GM23338 (cell line): ENCODE results near the gene ZBTB8B. TPM values are rescaled to one million over a fixed set of nuclear protein-coding genes. Genes with fewer than 3 reads are reported as not detected.

Experiments used
- ATAC-seq: fragments of 200-7000 bp; cut with Tn5 transposase; 3 replicates; pipeline ENCODE4 v1.9.1; 2020
- DNase-seq: peaks from one replicate; pipeline ENCODE4 v3.0.0-alpha.2; 2015; ENCODE audit warnings: low spot score
- H2AFZ ChIP-seq: fragments of 200-600 bp; sonication (generic); 2 replicates; pipeline ENCODE4 v1.8.0; 2016; ENCODE audit warnings: antibody characterized with exemption, mild to moderate bottlenecking, moderate library complexity
- H3F3A ChIP-seq: fragments of 200-600 bp; sonication (generic); replicated peaks from 2 replicates; pipeline ENCODE4 v1.8.0; 2017; ENCODE audit warnings: antibody characterized with exemption, mixed run types, low read depth
- H3K27ac ChIP-seq: fragments of 200-600 bp; sonication (generic); 2 replicates; pipeline ENCODE4 v1.6.1; 2016; ENCODE audit warnings: low read depth
- H3K27me3 ChIP-seq: fragments of 200-600 bp; sonication (generic); 2 replicates; pipeline ENCODE4 v1.8.0; 2016; ENCODE audit warnings: mild to moderate bottlenecking, mixed run types, moderate library complexity; ENCODE audit not compliant: insufficient read depth
- H3K36me3 ChIP-seq: fragments of 200-600 bp; sonication (generic); 2 replicates; pipeline ENCODE4 v1.8.0; 2016; ENCODE audit warnings: mild to moderate bottlenecking; ENCODE audit not compliant: insufficient read depth
- H3K4me1 ChIP-seq: fragments of 200-600 bp; sonication (generic); 2 replicates; pipeline ENCODE4 v1.8.0; 2016; ENCODE audit warnings: mild to moderate bottlenecking, moderate library complexity; ENCODE audit not compliant: insufficient read depth
- H3K4me2 ChIP-seq: fragments of 200-600 bp; sonication (generic); 2 replicates; pipeline ENCODE4 v1.7.1; 2017; ENCODE audit warnings: mixed run types
- H3K4me3 ChIP-seq: fragments of 200-600 bp; sonication (generic); 2 replicates; pipeline ENCODE4 v1.6.1; 2016; ENCODE audit warnings: mixed run types
- H3K79me2 ChIP-seq: fragments of 200-600 bp; sonication (generic); replicated peaks from 2 replicates; pipeline ENCODE4 v1.8.0; 2017; ENCODE audit warnings: mild to moderate bottlenecking; ENCODE audit not compliant: insufficient read depth
- H3K9me2 ChIP-seq: fragments of 200-600 bp; sonication (generic); 2 replicates; pipeline ENCODE4 v1.8.0; 2017; ENCODE audit not compliant: insufficient read depth
- H4K20me1 ChIP-seq: fragments of 200-600 bp; sonication (generic); replicated peaks from 2 replicates; pipeline ENCODE4 v1.8.0; 2017; ENCODE audit warnings: mild to moderate bottlenecking; ENCODE audit not compliant: insufficient read depth
- H3K27ac Mint-ChIP-seq: 2 replicates; pipeline ENCODE4 v1.8.0; 2020; ENCODE audit warnings: inconsistent platforms, mild to moderate bottlenecking, moderate library complexity, mixed read lengths
- H3K27me3 Mint-ChIP-seq: 3 replicates; pipeline ENCODE4 v1.8.0; 2022; ENCODE audit warnings: low read depth, mild to moderate bottlenecking, moderate library complexity, mixed read lengths, inconsistent platforms; ENCODE audit not compliant: insufficient read depth, poor library complexity
- H3K36me3 Mint-ChIP-seq: 3 replicates; pipeline ENCODE4 v1.8.0; 2021; ENCODE audit warnings: low read depth, mild to moderate bottlenecking, inconsistent platforms, moderate library complexity, mixed read lengths
- H3K4me1 Mint-ChIP-seq: 3 replicates; pipeline ENCODE4 v1.8.0; 2020; ENCODE audit warnings: mild to moderate bottlenecking, inconsistent platforms, mixed read lengths
- H3K4me3 Mint-ChIP-seq: 3 replicates; pipeline ENCODE4 v1.8.0; 2021; ENCODE audit warnings: moderate library complexity, mild to moderate bottlenecking, inconsistent platforms, mixed read lengths
- H3K9me3 Mint-ChIP-seq: 3 replicates; pipeline ENCODE4 v1.8.0; 2020; ENCODE audit warnings: moderate library complexity, mild to moderate bottlenecking, inconsistent platforms, mixed read lengths
- CREB1 ChIP-seq: fragments of 250-450 bp; sonication (Bioruptor Pico); IDR thresholded peaks from 2 replicates; pipeline ENCODE4 v1.5.0; 2020; ENCODE audit warnings: low read depth, mild to moderate bottlenecking, moderate library complexity
- EZH2 ChIP-seq: fragments of 200-600 bp; sonication (generic); IDR thresholded peaks from one replicate; pipeline ENCODE4 v1.8.0; 2017; ENCODE audit warnings: antibody characterized with exemption, mild to moderate bottlenecking, low read depth; ENCODE audit not compliant: unreplicated experiment
- EZH2phosphoT487 ChIP-seq: fragments of 200-600 bp; sonication (generic); IDR thresholded peaks from one replicate; pipeline ENCODE4 v1.8.1; 2018; ENCODE audit warnings: antibody characterized with exemption; ENCODE audit not compliant: unreplicated experiment
- JUNB ChIP-seq: IDR thresholded peaks from one replicate; pipeline ENCODE4 v1.6.1; 2016; ENCODE audit warnings: antibody characterized with exemption; ENCODE audit not compliant: unreplicated experiment
- NANOG ChIP-seq: IDR thresholded peaks from 2 replicates; pipeline ENCODE4 v1.6.1; 2016; ENCODE audit warnings: antibody characterized with exemption, borderline replicate concordance
- POLR2AphosphoS5 ChIP-seq: IDR thresholded peaks from 2 replicates; pipeline ENCODE4 v1.6.1; 2016; ENCODE audit warnings: antibody characterized with exemption, low read depth
- REST ChIP-seq: IDR thresholded peaks from one replicate; pipeline ENCODE4 v1.6.1; 2018; ENCODE audit warnings: antibody characterized with exemption; ENCODE audit not compliant: unreplicated experiment
- STAT1 ChIP-seq: IDR thresholded peaks from one replicate; pipeline ENCODE4 v1.6.1; 2016; ENCODE audit warnings: antibody characterized with exemption; ENCODE audit not compliant: unreplicated experiment
- ZNF114 ChIP-seq: fragments of 250-450 bp; sonication (Bioruptor Pico); IDR thresholded peaks from 2 replicates; pipeline ENCODE4 v1.5.0; 2020; ENCODE audit warnings: mild to moderate bottlenecking, moderate library complexity
- ZNF331 ChIP-seq: fragments of 250-450 bp; sonication (Bioruptor Pico); IDR thresholded peaks from 2 replicates; pipeline ENCODE4 v1.5.0; 2020; ENCODE audit warnings: low read depth, mild to moderate bottlenecking, moderate library complexity
- ZNF462 ChIP-seq: fragments of 250-450 bp; sonication (Bioruptor Pico); IDR thresholded peaks from 2 replicates; pipeline ENCODE4 v1.5.0; 2020; ENCODE audit warnings: mild to moderate bottlenecking, moderate library complexity
- polyA plus RNA-seq: library from polyadenylated mRNA; unstranded; fragments of >200 nt; fragmentation: Nextera tagmentation; extraction: Ambion mirVana; gene quantifications from 2 replicates; pipeline ENCODE4 v1.2.1, GENCODE V29; 2016
- total RNA-seq: library from RNA; depleted of rRNA; stranded (reverse); fragments of >200 nt; shearing (Covaris generic); gene quantifications from 2 replicates; pipeline ENCODE4 v1.2.3, GENCODE V29; 2014
- TF ChIP-seq, protein P1 (sequence below), 2 experiments: fragments of 200-600 bp in 1 of 2; sonication (generic) in 1 of 2; conservative IDR thresholded peaks; 2 replicates each; pipeline versions ENCODE4 v1.5.1 to v1.6.1; 2016 to 2017; ENCODE audit warnings: antibody characterized with exemption in 2 of 2, low read depth in 2 of 2, mild to moderate bottlenecking in 2 of 2, moderate library complexity in 1 of 2
- TF ChIP-seq, protein P2 (sequence below): IDR thresholded peaks from 2 replicates; pipeline ENCODE4 v1.6.1; 2016; ENCODE audit warnings: antibody characterized with exemption

Gene ZBTB8B
- total and polyA plus RNA-seq, 2 experiments from 2014 or later = 0.95 to 4.2 TPM

DNA sequence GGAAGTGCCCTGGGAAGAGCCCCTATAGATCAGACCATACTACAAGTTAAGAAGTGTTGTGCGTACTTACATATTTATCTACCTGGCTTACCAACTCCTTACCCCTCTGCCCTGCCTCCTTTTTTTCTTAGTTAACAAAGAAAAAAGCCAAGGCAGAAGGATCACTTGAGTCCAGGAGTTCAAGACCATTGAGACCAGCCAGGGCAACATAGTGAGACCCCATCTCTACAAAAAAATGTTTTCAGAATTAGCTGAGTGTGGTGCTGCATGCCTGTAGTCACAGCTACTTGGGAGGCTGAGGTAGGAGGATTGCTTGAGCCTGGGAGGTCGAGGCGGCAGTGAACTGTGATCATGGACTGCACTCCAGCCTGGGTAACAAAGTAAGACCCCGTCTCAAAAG, 1.9 kb downstream of the ZBTB8B start:
- H2AFZ ChIP-seq = no peak overlapping the region
- no peaks in the 10 kb centered on the region for H3K27me3 ChIP-seq
- Mint-ChIP-seq H3K9me3 (no peaks in the 10 kb centered on the region), H3K4me3 (no peak overlapping the region), H3K27me3 (peaks cover 10% of the 10 kb centered on the region), H3K27ac (no peak overlapping the region), H3K4me1 (peaks cover 3% of the 10 kb centered on the region; the same call in 2 of the 3 replicates), H3K36me3 (no peaks in the 10 kb centered on the region; the same call in 1 of the 3 replicates)
- no peak overlapping the region for H3K4me2 ChIP-seq
- TF ChIP-seq EZH2 = no peak
- TF ChIP-seq, protein P1, sequence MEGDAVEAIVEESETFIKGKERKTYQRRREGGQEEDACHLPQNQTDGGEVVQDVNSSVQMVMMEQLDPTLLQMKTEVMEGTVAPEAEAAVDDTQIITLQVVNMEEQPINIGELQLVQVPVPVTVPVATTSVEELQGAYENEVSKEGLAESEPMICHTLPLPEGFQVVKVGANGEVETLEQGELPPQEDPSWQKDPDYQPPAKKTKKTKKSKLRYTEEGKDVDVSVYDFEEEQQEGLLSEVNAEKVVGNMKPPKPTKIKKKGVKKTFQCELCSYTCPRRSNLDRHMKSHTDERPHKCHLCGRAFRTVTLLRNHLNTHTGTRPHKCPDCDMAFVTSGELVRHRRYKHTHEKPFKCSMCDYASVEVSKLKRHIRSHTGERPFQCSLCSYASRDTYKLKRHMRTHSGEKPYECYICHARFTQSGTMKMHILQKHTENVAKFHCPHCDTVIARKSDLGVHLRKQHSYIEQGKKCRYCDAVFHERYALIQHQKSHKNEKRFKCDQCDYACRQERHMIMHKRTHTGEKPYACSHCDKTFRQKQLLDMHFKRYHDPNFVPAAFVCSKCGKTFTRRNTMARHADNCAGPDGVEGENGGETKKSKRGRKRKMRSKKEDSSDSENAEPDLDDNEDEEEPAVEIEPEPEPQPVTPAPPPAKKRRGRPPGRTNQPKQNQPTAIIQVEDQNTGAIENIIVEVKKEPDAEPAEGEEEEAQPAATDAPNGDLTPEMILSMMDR (conservative IDR thresholded peaks at IDR 0.05; ENCODE audit: low read depth in 2 of 2) = no peak
- no peak for TF ChIP-seq REST
- TF ChIP-seq JUNB = no peak
- TF ChIP-seq POLR2AphosphoS5 = no peak
- TF ChIP-seq, protein P2, sequence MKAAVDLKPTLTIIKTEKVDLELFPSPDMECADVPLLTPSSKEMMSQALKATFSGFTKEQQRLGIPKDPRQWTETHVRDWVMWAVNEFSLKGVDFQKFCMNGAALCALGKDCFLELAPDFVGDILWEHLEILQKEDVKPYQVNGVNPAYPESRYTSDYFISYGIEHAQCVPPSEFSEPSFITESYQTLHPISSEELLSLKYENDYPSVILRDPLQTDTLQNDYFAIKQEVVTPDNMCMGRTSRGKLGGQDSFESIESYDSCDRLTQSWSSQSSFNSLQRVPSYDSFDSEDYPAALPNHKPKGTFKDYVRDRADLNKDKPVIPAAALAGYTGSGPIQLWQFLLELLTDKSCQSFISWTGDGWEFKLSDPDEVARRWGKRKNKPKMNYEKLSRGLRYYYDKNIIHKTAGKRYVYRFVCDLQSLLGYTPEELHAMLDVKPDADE = no peak
- no peak for TF ChIP-seq NANOG
- no peak for TF ChIP-seq EZH2phosphoT487
- TF ChIP-seq STAT1 = no peak
- TF ChIP-seq ZNF331 (CRISPR knock-in tag) = no peak
- TF ChIP-seq ZNF462 (CRISPR knock-in tag) = no peak
- TF ChIP-seq ZNF114 (CRISPR knock-in tag) = no peak
- TF ChIP-seq CREB1 (CRISPR knock-in tag) = no peak
- no peaks in the 10 kb centered on the region for H3K36me3 ChIP-seq
- H4K20me1 ChIP-seq = no peaks in the 10 kb centered on the region; the same call in 1 of the 2 replicates
- no peaks in the 10 kb centered on the region for H3F3A ChIP-seq
- peaks cover 8% of the 10 kb centered on the region; the same call in 1 of the 2 replicates for H3K4me1 ChIP-seq
- no peaks in the 10 kb centered on the region for H3K9me2 ChIP-seq
- H3K79me2 ChIP-seq = peaks cover 15% of the 10 kb centered on the region
- ATAC-seq (no peak), DNase-seq (no peak)
- H3K27ac ChIP-seq = no peak overlapping the region
- no peak overlapping the region for H3K4me3 ChIP-seq
